Hepatocyte (in vitro differentiated cells): Measurements from ENCODE around the gene ATN1.

Experiments
- CTCF ChIP-seq: fragments of 200-600 bp; sonication (generic); IDR thresholded peaks from 2 replicates; pipeline ENCODE4 v1.5.1; 2016; ENCODE audit warnings: antibody characterized with exemption, mild to moderate bottlenecking; ENCODE audit not compliant: poor library complexity
- EZH2 ChIP-seq: fragments of 200-600 bp; sonication (generic); IDR thresholded peaks from 2 replicates; pipeline ENCODE4 v1.6.1; 2016; ENCODE audit warnings: antibody characterized with exemption, mild to moderate bottlenecking, borderline replicate concordance
- EZH2phosphoT487 ChIP-seq: fragments of 200-600 bp; sonication (generic); IDR thresholded peaks from one replicate; pipeline ENCODE4 v1.6.1; 2018; ENCODE audit warnings: antibody characterized with exemption, mild to moderate bottlenecking, low read depth, moderate library complexity; ENCODE audit not compliant: unreplicated experiment, severe bottlenecking

- TF ChIP-seq CTCF: no peak
- TF ChIP-seq EZH2: no peak
- no peak for TF ChIP-seq EZH2phosphoT487
These were observed 31.5 kb downstream of the ATN1 start for GRCh38 chr12:6959058-6959804.
